ENCODE results near the gene SPR. TPM values are rescaled to one million over a fixed set of nuclear protein-coding genes. Genes with fewer than 3 reads are reported as not detected.
"Not testable (repeated sequence)": the region's sequence is repeated elsewhere in the genome, so short reads cannot be mapped to it uniquely, and the experiment has no call there.

The SPR gene
- total and polyA plus RNA-seq, 9 of the 15 experiments (the other 6 are each of a cell fraction or from before 2014, with no cell fraction given), result 7.7 to 38.3 (median 26.3) TPM

- TF ChIP-seq CEBPB (tag; IDR thresholded peaks at IDR 0.05), result peak; percentile 50; the same call in 1 of the 2 replicates
- in situ Hi-C loops (cut with MboI); H3K4me2 ChIP-seq (ENCODE audit: insufficient read depth, low read length); H3K27ac ChIP-seq (ENCODE audit: extremely low read depth, low read depth, low read length); DNase-seq (ENCODE audit: extremely low read depth in 1 of 4, low spot score in 3 of 4); H3K9me3 ChIP-seq (replicated peaks; ENCODE audit: control insufficient read depth, insufficient read depth, low read depth, low read length); H2AFZ ChIP-seq (ENCODE audit: low read depth, low read length); H3K9me1 ChIP-seq (ENCODE audit: control insufficient read depth, insufficient read depth, low read length); FAIRE-seq; H3K9ac ChIP-seq (ENCODE audit: insufficient read depth in 1 of 2, low read depth in 2 of 2, low read length in 2 of 2); H3K36me3 ChIP-seq (ENCODE audit: control insufficient read depth, insufficient read depth, low read length); H3K4me1 ChIP-seq (replicated peaks in 1 of 2; ENCODE audit: control insufficient read depth in 2 of 2, insufficient read depth in 2 of 2, low read length in 2 of 2); CTCF ChIA-PET (ENCODE audit: low intra/inter-chr PET ratio); BruUV-seq (replicated peaks); intact Hi-C loops (cut with micrococcal nuclease); H3K79me2 ChIP-seq (ENCODE audit: control insufficient read depth, insufficient read depth, low read length); H4K20me1 ChIP-seq (replicated peaks; ENCODE audit: control insufficient read depth, insufficient read depth, low read length); H3K4me3 ChIP-seq; ATAC-seq: not testable (repeated sequence)
- WGBS (ENCODE audit: insufficient coverage, low coverage, missing lambda C conversion rate), result 3% methylated on average over 8 of the region's 13 CpGs
- POLR2A ChIA-PET, result interaction anchor here (0.6 to 1.5 kb wide), 2 partner anchors 8 to 63 kb away, joined by 3 read pairs; no protein-coding TSS in a partner anchor
- H3K27me3 ChIP-seq (ENCODE audit: control insufficient read depth in 2 of 2, insufficient read depth in 2 of 2, low read length in 2 of 2), result peaks cover 9 to 13% of the 10 kb centered on the region in 2 experiments
Observed at GRCh38 chr2:72907369-72907768, 20.2 kb downstream of the SPR start.

GRCh38 chr2:72908741-72909140, 21.5 kb downstream of the SPR start:
- intact Hi-C loops (cut with micrococcal nuclease), result no loop called here
- peaks cover 14 to 16% of the 10 kb centered on the region in 2 experiments for H3K27me3 ChIP-seq (ENCODE audit: control insufficient read depth in 2 of 2, insufficient read depth in 2 of 2, low read length in 2 of 2)
- TF ChIP-seq ZNF165 (CRISPR knock-in tag; IDR thresholded peaks at IDR 0.05; ENCODE audit: borderline replicate concordance) (no peak), ERF (CRISPR knock-in tag; IDR thresholded peaks at IDR 0.05) (no peak), CEBPZ (IDR thresholded peaks at IDR 0.05; ENCODE audit: borderline replicate concordance, low read depth, low read length) (no peak), MEF2A (IDR thresholded peaks at IDR 0.05; ENCODE audit: control insufficient read depth, low read depth, low read length) (no peak), CREM (IDR thresholded peaks at IDR 0.05; ENCODE audit: low read depth) (no peak), NFE2L1 (tag; IDR thresholded peaks at IDR 0.05; ENCODE audit: borderline replicate concordance, low read depth) (no peak), TAL1 (IDR thresholded peaks at IDR 0.05) (no peak)
- TF ChIP-seq, protein P1, sequence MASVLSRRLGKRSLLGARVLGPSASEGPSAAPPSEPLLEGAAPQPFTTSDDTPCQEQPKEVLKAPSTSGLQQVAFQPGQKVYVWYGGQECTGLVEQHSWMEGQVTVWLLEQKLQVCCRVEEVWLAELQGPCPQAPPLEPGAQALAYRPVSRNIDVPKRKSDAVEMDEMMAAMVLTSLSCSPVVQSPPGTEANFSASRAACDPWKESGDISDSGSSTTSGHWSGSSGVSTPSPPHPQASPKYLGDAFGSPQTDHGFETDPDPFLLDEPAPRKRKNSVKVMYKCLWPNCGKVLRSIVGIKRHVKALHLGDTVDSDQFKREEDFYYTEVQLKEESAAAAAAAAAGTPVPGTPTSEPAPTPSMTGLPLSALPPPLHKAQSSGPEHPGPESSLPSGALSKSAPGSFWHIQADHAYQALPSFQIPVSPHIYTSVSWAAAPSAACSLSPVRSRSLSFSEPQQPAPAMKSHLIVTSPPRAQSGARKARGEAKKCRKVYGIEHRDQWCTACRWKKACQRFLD (CRISPR knock-in tag; IDR thresholded peaks at IDR 0.05), result no peak

More at GRCh38 chr2:72908741-72909140, 21.5 kb downstream of the SPR start:
- BruUV-seq (replicated peaks), result no TSS peak
- no peak overlapping the region for H3K4me2 ChIP-seq (ENCODE audit: insufficient read depth, low read length)
- ChIA-PET POLR2A (no interaction called here), CTCF (ENCODE audit: low intra/inter-chr PET ratio) (no interaction called here)
- no peaks in the 10 kb centered on the region; the same call in 1 of the 2 replicates for H3K9me3 ChIP-seq (replicated peaks; ENCODE audit: control insufficient read depth, insufficient read depth, low read depth, low read length)
- DNase-seq (ENCODE audit: extremely low read depth in 1 of 4, low spot score in 3 of 4) (no peak), ATAC-seq (no peak), FAIRE-seq (no peak)
- no peaks in the 10 kb centered on the region for H3K79me2 ChIP-seq (ENCODE audit: control insufficient read depth, insufficient read depth, low read length)
- in situ Hi-C loops (cut with MboI), result no loop called here
- H3K4me3 ChIP-seq, result no peak overlapping the region
- no peaks in the 10 kb centered on the region for H3K9me1 ChIP-seq (ENCODE audit: control insufficient read depth, insufficient read depth, low read length)
- H3K36me3 ChIP-seq (ENCODE audit: control insufficient read depth, insufficient read depth, low read length), result no peaks in the 10 kb centered on the region
- H3K27ac ChIP-seq (ENCODE audit: extremely low read depth, low read depth, low read length), result no peak overlapping the region
- H3K9ac ChIP-seq (ENCODE audit: insufficient read depth in 1 of 2, low read depth in 2 of 2, low read length in 2 of 2), result no peak overlapping the region
- 0 out of 2 replicates have a peak, but pooled peaks cover 3% of the 10 kb centered on the region for H4K20me1 ChIP-seq (replicated peaks; ENCODE audit: control insufficient read depth, insufficient read depth, low read length)
- no peaks in the 10 kb centered on the region for H3K4me1 ChIP-seq (replicated peaks in 1 of 2; ENCODE audit: control insufficient read depth in 2 of 2, insufficient read depth in 2 of 2, low read length in 2 of 2)
- H2AFZ ChIP-seq (ENCODE audit: low read depth, low read length), result no peak overlapping the region
- WGBS (ENCODE audit: insufficient coverage, low coverage, missing lambda C conversion rate), result 0% methylated on average over 3 of the region's 3 CpGs

Data from K562 (cell line).